HepG2 (cell line): ENCODE data around the gene CHEK2. TPM values are rescaled to one million over a fixed set of nuclear protein-coding genes. Genes with fewer than 3 reads are reported as not detected.

Source experiments
- TBX3 ChIP-seq: fragments of 450-650 bp; IDR thresholded peaks from 2 replicates; pipeline ENCODE4 v1.6.1; 2017; ENCODE audit warnings: antibody characterized with exemption, mild to moderate bottlenecking, inconsistent platforms, borderline replicate concordance
- ZNF670 ChIP-seq: sonication (generic); formaldehyde crosslinking; IDR thresholded peaks from 2 replicates; pipeline ENCODE4 v1.8.0; 2022; ENCODE audit warnings: mild to moderate bottlenecking, missing genetic modification reagents, borderline replicate concordance
- polyA plus RNA-seq, 8 experiments: library from polyadenylated mRNA; depleted of rRNA in 3 of 8; stranded (reverse) in 7 of 8; unstranded in 1 of 8; fragments of >200 nt; fragmentation: Illumina TruSeq in 4 of 8; extraction: Trizol in 4 of 8; gene quantifications; 2 replicates each; pipeline versions ENCODE4 v1.2.1 to v1.2.3, GENCODE V29; 2011 to 2016; ENCODE audit warnings: low read depth in 4 of 8, missing spikeins in 1 of 8, mixed read lengths in 1 of 8; ENCODE audit not compliant: insufficient read depth in 1 of 8
- total RNA-seq, 5 experiments: library from RNA; depleted of rRNA; stranded (reverse); fragments of >200 nt; fragmentation: Illumina TruSeq; extraction: Trizol; gene quantifications; 2 replicates each; pipeline ENCODE4 v1.2.3, GENCODE V29; 2016; ENCODE audit warnings: low read depth in 1 of 5
- TF ChIP-seq, protein P1 (sequence below): IDR thresholded peaks from 2 replicates; pipeline ENCODE4 v1.6.1; 2012; ENCODE audit warnings: low read length, improper control_type of control experiment
- TF ChIP-seq, protein P2 (sequence below): sonication (generic); formaldehyde crosslinking; IDR thresholded peaks from 2 replicates; pipeline ENCODE4 v1.5.0; 2020; ENCODE audit warnings: missing genetic modification reagents
- TF ChIP-seq, protein P3 (sequence below), 2 experiments: fragments of 450-650 bp in 1 of 2; sonication (generic) in 1 of 2; formaldehyde crosslinking in 1 of 2; IDR thresholded peaks; 2 replicates each; pipeline versions ENCODE4 v1.6.1 to v1.8.0; 2016 to 2022; ENCODE audit warnings: antibody characterized with exemption in 1 of 2, mild to moderate bottlenecking in 1 of 2, missing genetic modification reagents in 1 of 2
- TF ChIP-seq, protein P4 (sequence below): sonication (generic); formaldehyde crosslinking; conservative IDR thresholded peaks from 2 replicates; pipeline ENCODE4 v1.4.0; 2020; ENCODE audit warnings: missing genetic modification reagents
- TF ChIP-seq, protein P5 (sequence below): sonication (generic); formaldehyde crosslinking; IDR thresholded peaks from 2 replicates; pipeline ENCODE4 v1.5.1; 2020; ENCODE audit warnings: mild to moderate bottlenecking, missing genetic modification reagents, moderate library complexity

The CHEK2 gene
- total and polyA plus RNA-seq, 2 of the 13 experiments (the other 11 are each of a cell fraction or from before 2014, with no cell fraction given): 27.0 to 40.5 TPM

DNA sequence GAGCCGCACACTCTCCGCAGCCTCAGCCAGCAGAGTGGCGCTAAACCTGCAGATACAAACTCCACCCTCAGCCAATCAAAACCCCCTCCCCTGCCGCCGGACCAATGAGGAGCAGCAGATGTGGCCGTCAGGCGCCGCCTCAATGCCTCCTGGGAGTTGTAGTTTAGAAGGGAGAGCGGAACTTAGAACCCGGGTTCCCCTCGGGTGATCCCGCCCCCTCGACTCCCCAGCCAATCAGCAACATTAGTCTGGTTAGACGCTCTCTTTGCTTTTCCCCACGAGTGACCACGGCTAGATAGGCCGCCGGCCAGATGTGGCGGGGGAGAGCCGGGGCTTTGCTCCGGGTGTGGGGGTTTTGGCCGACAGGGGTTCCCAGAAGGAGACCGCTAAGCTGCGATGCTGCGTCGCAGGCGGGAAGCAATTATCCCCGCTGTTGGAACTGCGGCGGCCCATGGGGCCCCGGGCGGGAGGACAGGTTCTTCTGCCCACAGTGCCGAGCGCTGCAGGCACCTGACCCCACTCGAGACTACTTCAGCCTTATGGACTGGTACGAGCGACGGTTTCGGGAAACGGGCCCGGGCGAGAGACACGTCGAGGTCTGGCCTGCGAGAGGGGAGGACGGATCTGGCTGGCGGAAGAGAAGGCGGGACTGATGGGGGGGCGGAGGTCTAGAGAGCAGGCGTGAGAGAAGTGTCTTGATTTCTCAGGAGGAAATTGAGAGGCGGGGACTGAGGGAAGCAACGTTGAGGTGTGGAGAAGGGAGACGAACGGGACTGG lies at the start of gene CHEK2, which contains the start of gene HSCB (continued):
- TF ChIP-seq TBX3 (no peak), ZNF670 (CRISPR knock-in tag) (0 out of 2 replicates have a peak, but pooled peaks have one; percentile 57)
- TF ChIP-seq, protein P1, sequence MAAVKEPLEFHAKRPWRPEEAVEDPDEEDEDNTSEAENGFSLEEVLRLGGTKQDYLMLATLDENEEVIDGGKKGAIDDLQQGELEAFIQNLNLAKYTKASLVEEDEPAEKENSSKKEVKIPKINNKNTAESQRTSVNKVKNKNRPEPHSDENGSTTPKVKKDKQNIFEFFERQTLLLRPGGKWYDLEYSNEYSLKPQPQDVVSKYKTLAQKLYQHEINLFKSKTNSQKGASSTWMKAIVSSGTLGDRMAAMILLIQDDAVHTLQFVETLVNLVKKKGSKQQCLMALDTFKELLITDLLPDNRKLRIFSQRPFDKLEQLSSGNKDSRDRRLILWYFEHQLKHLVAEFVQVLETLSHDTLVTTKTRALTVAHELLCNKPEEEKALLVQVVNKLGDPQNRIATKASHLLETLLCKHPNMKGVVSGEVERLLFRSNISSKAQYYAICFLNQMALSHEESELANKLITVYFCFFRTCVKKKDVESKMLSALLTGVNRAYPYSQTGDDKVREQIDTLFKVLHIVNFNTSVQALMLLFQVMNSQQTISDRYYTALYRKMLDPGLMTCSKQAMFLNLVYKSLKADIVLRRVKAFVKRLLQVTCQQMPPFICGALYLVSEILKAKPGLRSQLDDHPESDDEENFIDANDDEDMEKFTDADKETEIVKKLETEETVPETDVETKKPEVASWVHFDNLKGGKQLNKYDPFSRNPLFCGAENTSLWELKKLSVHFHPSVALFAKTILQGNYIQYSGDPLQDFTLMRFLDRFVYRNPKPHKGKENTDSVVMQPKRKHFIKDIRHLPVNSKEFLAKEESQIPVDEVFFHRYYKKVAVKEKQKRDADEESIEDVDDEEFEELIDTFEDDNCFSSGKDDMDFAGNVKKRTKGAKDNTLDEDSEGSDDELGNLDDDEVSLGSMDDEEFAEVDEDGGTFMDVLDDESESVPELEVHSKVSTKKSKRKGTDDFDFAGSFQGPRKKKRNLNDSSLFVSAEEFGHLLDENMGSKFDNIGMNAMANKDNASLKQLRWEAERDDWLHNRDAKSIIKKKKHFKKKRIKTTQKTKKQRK: no peak
- TF ChIP-seq, protein P2, sequence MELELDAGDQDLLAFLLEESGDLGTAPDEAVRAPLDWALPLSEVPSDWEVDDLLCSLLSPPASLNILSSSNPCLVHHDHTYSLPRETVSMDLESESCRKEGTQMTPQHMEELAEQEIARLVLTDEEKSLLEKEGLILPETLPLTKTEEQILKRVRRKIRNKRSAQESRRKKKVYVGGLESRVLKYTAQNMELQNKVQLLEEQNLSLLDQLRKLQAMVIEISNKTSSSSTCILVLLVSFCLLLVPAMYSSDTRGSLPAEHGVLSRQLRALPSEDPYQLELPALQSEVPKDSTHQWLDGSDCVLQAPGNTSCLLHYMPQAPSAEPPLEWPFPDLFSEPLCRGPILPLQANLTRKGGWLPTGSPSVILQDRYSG: no peak
- TF ChIP-seq, protein P3, sequence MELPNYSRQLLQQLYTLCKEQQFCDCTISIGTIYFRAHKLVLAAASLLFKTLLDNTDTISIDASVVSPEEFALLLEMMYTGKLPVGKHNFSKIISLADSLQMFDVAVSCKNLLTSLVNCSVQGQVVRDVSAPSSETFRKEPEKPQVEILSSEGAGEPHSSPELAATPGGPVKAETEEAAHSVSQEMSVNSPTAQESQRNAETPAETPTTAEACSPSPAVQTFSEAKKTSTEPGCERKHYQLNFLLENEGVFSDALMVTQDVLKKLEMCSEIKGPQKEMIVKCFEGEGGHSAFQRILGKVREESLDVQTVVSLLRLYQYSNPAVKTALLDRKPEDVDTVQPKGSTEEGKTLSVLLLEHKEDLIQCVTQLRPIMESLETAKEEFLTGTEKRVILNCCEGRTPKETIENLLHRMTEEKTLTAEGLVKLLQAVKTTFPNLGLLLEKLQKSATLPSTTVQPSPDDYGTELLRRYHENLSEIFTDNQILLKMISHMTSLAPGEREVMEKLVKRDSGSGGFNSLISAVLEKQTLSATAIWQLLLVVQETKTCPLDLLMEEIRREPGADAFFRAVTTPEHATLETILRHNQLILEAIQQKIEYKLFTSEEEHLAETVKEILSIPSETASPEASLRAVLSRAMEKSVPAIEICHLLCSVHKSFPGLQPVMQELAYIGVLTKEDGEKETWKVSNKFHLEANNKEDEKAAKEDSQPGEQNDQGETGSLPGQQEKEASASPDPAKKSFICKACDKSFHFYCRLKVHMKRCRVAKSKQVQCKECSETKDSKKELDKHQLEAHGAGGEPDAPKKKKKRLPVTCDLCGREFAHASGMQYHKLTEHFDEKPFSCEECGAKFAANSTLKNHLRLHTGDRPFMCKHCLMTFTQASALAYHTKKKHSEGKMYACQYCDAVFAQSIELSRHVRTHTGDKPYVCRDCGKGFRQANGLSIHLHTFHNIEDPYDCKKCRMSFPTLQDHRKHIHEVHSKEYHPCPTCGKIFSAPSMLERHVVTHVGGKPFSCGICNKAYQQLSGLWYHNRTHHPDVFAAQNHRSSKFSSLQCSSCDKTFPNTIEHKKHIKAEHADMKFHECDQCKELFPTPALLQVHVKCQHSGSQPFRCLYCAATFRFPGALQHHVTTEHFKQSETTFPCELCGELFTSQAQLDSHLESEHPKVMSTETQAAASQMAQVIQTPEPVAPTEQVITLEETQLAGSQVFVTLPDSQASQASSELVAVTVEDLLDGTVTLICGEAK (IDR thresholded peaks at IDR 0.05): no peak
- TF ChIP-seq, protein P3 (CRISPR knock-in tag; IDR thresholded peaks at IDR 0.05): no peak; the same call in 1 of the 2 replicates
- TF ChIP-seq, protein P4, sequence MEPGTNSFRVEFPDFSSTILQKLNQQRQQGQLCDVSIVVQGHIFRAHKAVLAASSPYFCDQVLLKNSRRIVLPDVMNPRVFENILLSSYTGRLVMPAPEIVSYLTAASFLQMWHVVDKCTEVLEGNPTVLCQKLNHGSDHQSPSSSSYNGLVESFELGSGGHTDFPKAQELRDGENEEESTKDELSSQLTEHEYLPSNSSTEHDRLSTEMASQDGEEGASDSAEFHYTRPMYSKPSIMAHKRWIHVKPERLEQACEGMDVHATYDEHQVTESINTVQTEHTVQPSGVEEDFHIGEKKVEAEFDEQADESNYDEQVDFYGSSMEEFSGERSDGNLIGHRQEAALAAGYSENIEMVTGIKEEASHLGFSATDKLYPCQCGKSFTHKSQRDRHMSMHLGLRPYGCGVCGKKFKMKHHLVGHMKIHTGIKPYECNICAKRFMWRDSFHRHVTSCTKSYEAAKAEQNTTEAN (CRISPR knock-in tag): no peak
- TF ChIP-seq, protein P5, sequence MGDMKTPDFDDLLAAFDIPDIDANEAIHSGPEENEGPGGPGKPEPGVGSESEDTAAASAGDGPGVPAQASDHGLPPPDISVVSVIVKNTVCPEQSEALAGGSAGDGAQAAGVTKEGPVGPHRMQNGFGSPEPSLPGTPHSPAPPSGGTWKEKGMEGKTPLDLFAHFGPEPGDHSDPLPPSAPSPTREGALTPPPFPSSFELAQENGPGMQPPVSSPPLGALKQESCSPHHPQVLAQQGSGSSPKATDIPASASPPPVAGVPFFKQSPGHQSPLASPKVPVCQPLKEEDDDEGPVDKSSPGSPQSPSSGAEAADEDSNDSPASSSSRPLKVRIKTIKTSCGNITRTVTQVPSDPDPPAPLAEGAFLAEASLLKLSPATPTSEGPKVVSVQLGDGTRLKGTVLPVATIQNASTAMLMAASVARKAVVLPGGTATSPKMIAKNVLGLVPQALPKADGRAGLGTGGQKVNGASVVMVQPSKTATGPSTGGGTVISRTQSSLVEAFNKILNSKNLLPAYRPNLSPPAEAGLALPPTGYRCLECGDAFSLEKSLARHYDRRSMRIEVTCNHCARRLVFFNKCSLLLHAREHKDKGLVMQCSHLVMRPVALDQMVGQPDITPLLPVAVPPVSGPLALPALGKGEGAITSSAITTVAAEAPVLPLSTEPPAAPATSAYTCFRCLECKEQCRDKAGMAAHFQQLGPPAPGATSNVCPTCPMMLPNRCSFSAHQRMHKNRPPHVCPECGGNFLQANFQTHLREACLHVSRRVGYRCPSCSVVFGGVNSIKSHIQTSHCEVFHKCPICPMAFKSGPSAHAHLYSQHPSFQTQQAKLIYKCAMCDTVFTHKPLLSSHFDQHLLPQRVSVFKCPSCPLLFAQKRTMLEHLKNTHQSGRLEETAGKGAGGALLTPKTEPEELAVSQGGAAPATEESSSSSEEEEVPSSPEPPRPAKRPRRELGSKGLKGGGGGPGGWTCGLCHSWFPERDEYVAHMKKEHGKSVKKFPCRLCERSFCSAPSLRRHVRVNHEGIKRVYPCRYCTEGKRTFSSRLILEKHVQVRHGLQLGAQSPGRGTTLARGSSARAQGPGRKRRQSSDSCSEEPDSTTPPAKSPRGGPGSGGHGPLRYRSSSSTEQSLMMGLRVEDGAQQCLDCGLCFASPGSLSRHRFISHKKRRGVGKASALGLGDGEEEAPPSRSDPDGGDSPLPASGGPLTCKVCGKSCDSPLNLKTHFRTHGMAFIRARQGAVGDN: peak; percentile 94
